Right lobe of liver (tissue), 6 donors: ENCODE measurements around the gene DNASE1L3. TPM values are rescaled to one million over a fixed set of nuclear protein-coding genes. Genes with fewer than 3 reads are reported as not detected.

Experiments
- ATAC-seq, 4 donors: fragments of 200-7000 bp; cut with Tn5 transposase; one replicate each; pipeline ENCODE4 v1.9.1; 2020; ENCODE audit warnings: mild to moderate bottlenecking in 4 of 4, moderate library complexity in 4 of 4
- DNase-seq, 3 donors: peaks; one replicate each; pipeline ENCODE4 v3.0.0-alpha.2; 2020
- H3K27ac ChIP-seq, 3 donors: fragments of 200-600 bp; one replicate each; pipeline ENCODE4 v1.8.0; 2022
- H3K27me3 ChIP-seq, 2 donors: fragments of 200-600 bp; one replicate each; pipeline ENCODE4 v1.8.0; 2022
- H3K36me3 ChIP-seq, 4 donors: fragments of 200-600 bp; sonication (generic) in 1 of 4; one replicate each; pipeline versions ENCODE4 v1.5.1 to v1.8.0; 2017 to 2022; ENCODE audit warnings: control low read depth in 1 of 4
- H3K4me1 ChIP-seq, 4 donors: fragments of 200-600 bp; sonication (generic) in 1 of 4; one replicate each; pipeline versions ENCODE4 v1.5.1 to v1.8.0; 2017 to 2022; ENCODE audit warnings: control low read depth in 1 of 4
- H3K4me3 ChIP-seq, 3 donors: fragments of 200-600 bp; one replicate each; pipeline ENCODE4 v1.8.0; 2022
- H3K9me3 ChIP-seq, 4 donors: fragments of 200-600 bp; sonication (generic) in 1 of 4; one replicate each; pipeline versions ENCODE4 v1.5.1 to v1.8.0; 2017 to 2022; ENCODE audit warnings: control low read depth in 1 of 4
- CTCF ChIP-seq, 4 donors: fragments of 200-600 bp in 3 of 4; fragments of 450-650 bp in 1 of 4; IDR thresholded peaks; one replicate each; pipeline versions ENCODE4 v1.5.1 to v1.8.0; 2016 to 2022; ENCODE audit warnings: antibody characterized with exemption in 4 of 4, mild to moderate bottlenecking in 2 of 4
- POLR2A ChIP-seq: fragments of 450-650 bp; IDR thresholded peaks from one replicate; pipeline ENCODE4 v1.6.1; 2017; ENCODE audit warnings: antibody characterized with exemption, mild to moderate bottlenecking
- WGBS: methylation state at CpG from one replicate; pipeline ENCODE4 v1.1.6; 2018; ENCODE audit warnings: low coverage, low lambda C conversion rate; ENCODE audit not compliant: insufficient coverage; ENCODE audit errors: missing lambda C conversion rate; 5-methylcytosine and 5-hydroxymethylcytosine counted together
- intact Hi-C, 2 donors: fragments of 100-400 bp; cut with DNase I; formaldehyde crosslinking; loops; one replicate each; pipeline versions ENCODE4 v1.11.2 to v1.14.1; 2022
- total RNA-seq, 6 experiments: library from RNA; depleted of rRNA in 2 of 6; stranded (reverse); fragments of >200 nt in 2 of 6; fragmentation: NEBNext Ultra II Directional in 3 of 6; extraction: Animal tissue kit (Norgen Biotek cat#: 25700) in 3 of 6; gene quantifications; one replicate each; pipeline versions ENCODE4 v1.1.0 to v1.2.4, GENCODE V29; 2016 to 2023
- donor health status: DM: no; HTN: yes; CAD: no.
- donor health status: DM: no; HTN: no; CAD: no.
- donor health status: DM: no; HTN: no; CAD: no.
- donor health status: DM: no; HTN: yes; CAD: no.
- donor health status: DM: no; HTN: yes; CAD: no.

Gene DNASE1L3
- total RNA-seq, 6 experiments from 2014 or later = 32.9 to 134 (median 61.0) TPM

- DNase-seq = no peak
Measured at GRCh38 chr3:58197588-58197987, 13.2 kb downstream of the DNASE1L3 start.

GRCh38 chr3:58193682-58194407 is 16.9 kb downstream of the DNASE1L3 start:
- WGBS = 67% methylated on average over 11 of the region's 12 CpGs

More at GRCh38 chr3:58197588-58197987, 13.2 kb downstream of the DNASE1L3 start:
- H3K27me3 ChIP-seq = no peaks in the 10 kb centered on the region
- TF ChIP-seq POLR2A = no peak
- no peak for TF ChIP-seq CTCF (IDR thresholded peaks at IDR 0.05)
- H3K9me3 ChIP-seq = no peaks in the 10 kb centered on the region
- no peak overlapping the region for H3K4me3 ChIP-seq
- 75% methylated on average over 4 of the region's 10 CpGs for WGBS
- H3K4me1 ChIP-seq = peaks cover 0 to 17% (median 7%) of the 10 kb centered on the region in 4 donors
- intact Hi-C loops = no loop called here
- H3K27ac ChIP-seq = no peak overlapping the region
- no peaks in the 10 kb centered on the region for H3K36me3 ChIP-seq
- no peak for ATAC-seq

GRCh38 chr3:58192069-58192468 is 18.7 kb downstream of the DNASE1L3 start:
- no peaks in the 10 kb centered on the region for H3K27me3 ChIP-seq
- DNase-seq (no peak), ATAC-seq (no peak)
- H3K4me1 ChIP-seq = peaks cover 3 to 66% (median 31%) of the 10 kb centered on the region in 4 donors
- no peaks in the 10 kb centered on the region for H3K36me3 ChIP-seq
- H3K9me3 ChIP-seq = no peaks in the 10 kb centered on the region
- H3K27ac ChIP-seq = peak overlapping the region in 2 of 3 donors; percentile 75 to 83
- no peak for TF ChIP-seq CTCF (IDR thresholded peaks at IDR 0.05)
- no peak for TF ChIP-seq POLR2A
- intact Hi-C loops = no loop called here
- no peak overlapping the region for H3K4me3 ChIP-seq
- WGBS = 80% methylated on average over 2 of the region's 5 CpGs

More at GRCh38 chr3:58193682-58194407, 16.9 kb downstream of the DNASE1L3 start:
- no peak for TF ChIP-seq CTCF (IDR thresholded peaks at IDR 0.05)
- no peak for TF ChIP-seq POLR2A
- Histone ChIP-seq H3K27ac (peak overlapping the region; percentile 73 to 83 (median 75)), H3K4me3 (no peak overlapping the region), H3K9me3 (no peaks in the 10 kb centered on the region), H3K4me1 (peaks cover 0 to 55% (median 22%) of the 10 kb centered on the region in 4 donors), H3K27me3 (no peaks in the 10 kb centered on the region), H3K36me3 (no peaks in the 10 kb centered on the region)
- DNase-seq = no peak
- intact Hi-C loops = no loop called here
- peak in 3 of 4 donors; percentile 7 to 26 (median 17) for ATAC-seq

- ATAC-seq = no peak
- Histone ChIP-seq H3K4me3 (no peak overlapping the region), H3K36me3 (no peaks in the 10 kb centered on the region), H3K27ac (peak overlapping the region; percentile 0 to 83 (median 49)), H3K27me3 (no peaks in the 10 kb centered on the region), H3K4me1 (peaks cover 3 to 66% (median 31%) of the 10 kb centered on the region in 4 donors), H3K9me3 (no peaks in the 10 kb centered on the region)
- intact Hi-C loops = no loop called here
- DNase-seq = no peak
- no peak for TF ChIP-seq POLR2A
- WGBS = 42% methylated on average over 6 of the region's 10 CpGs
Measured at GRCh38 chr3:58191361-58191991, 19.3 kb downstream of the DNASE1L3 start.

GRCh38 chr3:58190882-58191281 is 19.9 kb downstream of the DNASE1L3 start:
- intact Hi-C loops = no loop called here
- Histone ChIP-seq H3K27me3 (no peaks in the 10 kb centered on the region), H3K4me3 (no peak overlapping the region), H3K27ac (peak overlapping the region; percentile 0 to 83 (median 49)), H3K36me3 (no peaks in the 10 kb centered on the region), H3K4me1 (peaks cover 3 to 66% (median 31%) of the 10 kb centered on the region in 4 donors), H3K9me3 (no peaks in the 10 kb centered on the region)
- peak in 1 of 3 donors; percentile 70 for DNase-seq
- TF ChIP-seq CTCF (IDR thresholded peaks at IDR 0.05) (no peak), POLR2A (no peak)
- 51% methylated on average over 3 of the region's 4 CpGs for WGBS
- ATAC-seq = peak in 3 of 4 donors; percentile 1 to 33 (median 27)
